Stimulated activated CD4-positive, alpha-beta T cell treated with anti-CD3 and anti-CD28 coated beads, Interleukin-12 subunit alpha, Interleukin-12 subunit beta, amount 100 ng/mL, for 48 hours (primary cell): ENCODE results near the gene ACER1.
"Not testable (repeated sequence)": the region's sequence is repeated elsewhere in the genome, so short reads cannot be mapped to it uniquely, and the experiment has no call there.

Experiments used
- DNase-seq, 3 donors: peaks; one replicate each; pipeline ENCODE4 v3.0.0-alpha.2; 2020; ENCODE audit warnings: low read depth in 2 of 3, low spot score in 1 of 3

ACER1 gene

GRCh38 chr19:6292006-6292405 is 41.4 kb downstream of the ACER1 start:
- DNase-seq: no peak

- no peak for DNase-seq
Measured at GRCh38 chr19:6288737-6289136, 44.7 kb downstream of the ACER1 start.

- no peak for DNase-seq
Measured at GRCh38 chr19:6287269-6287885, 46.0 kb downstream of the ACER1 start.

GRCh38 chr19:6286676-6287075 is 46.7 kb downstream of the ACER1 start:
- no peak for DNase-seq

GRCh38 chr19:6282393-6282792 is 51.0 kb downstream of the ACER1 start:
- not testable (repeated sequence) for DNase-seq

- DNase-seq: peak; percentile 94 to 95 (median 94)
Measured at GRCh38 chr19:6279931-6280591, 53.4 kb downstream of the ACER1 start, which contains the start of gene MLLT1. Gene MLLT1 (minus strand): TSS chr19:6279975. CDS start chr19:6279784, 191 bp downstream.

GRCh38 chr19:6279620-6279930 is 53.8 kb downstream of the ACER1 start:
- DNase-seq: no peak

- no peak for DNase-seq
Measured at GRCh38 chr19:6278740-6279619, 54.4 kb downstream of the ACER1 start.

- DNase-seq: no peak
Measured at GRCh38 chr19:6278051-6278450, 55.4 kb downstream of the ACER1 start.

- no peak for DNase-seq
Measured at GRCh38 chr19:6276447-6276846, 57.0 kb downstream of the ACER1 start.

- DNase-seq: no peak
Measured at GRCh38 chr19:6275170-6275744, 58.2 kb downstream of the ACER1 start.

GRCh38 chr19:6274756-6275155 is 58.7 kb downstream of the ACER1 start:
- DNase-seq: no peak

- no peak for DNase-seq
Measured at GRCh38 chr19:6273701-6274601, 59.5 kb downstream of the ACER1 start.

- DNase-seq: no peak
Measured at GRCh38 chr19:6272913-6273600, 60.4 kb downstream of the ACER1 start.

GRCh38 chr19:6272411-6272791 is 61.0 kb downstream of the ACER1 start:
- no peak for DNase-seq

- DNase-seq: no peak
Measured at GRCh38 chr19:6271721-6272410, 61.5 kb downstream of the ACER1 start.

- no peak for DNase-seq
Measured at GRCh38 chr19:6271251-6271650, 62.2 kb downstream of the ACER1 start.

- DNase-seq: no peak
Measured at GRCh38 chr19:6270822-6271221, 62.6 kb downstream of the ACER1 start.

- DNase-seq: no peak
Measured at GRCh38 chr19:6270076-6270745, 63.2 kb downstream of the ACER1 start.
